HepG2 (cell line): ENCODE data around the gene ZG16. TPM values are rescaled to one million over a fixed set of nuclear protein-coding genes. Genes with fewer than 3 reads are reported as not detected.
A peak's percentile ranks its signal among the peaks of the same experiment; 100 is the strongest.

Experiments used
- ATM ChIP-seq: fragments of 450-650 bp; IDR thresholded peaks from 2 replicates; pipeline ENCODE4 v1.7.1; 2017; ENCODE audit warnings: mild to moderate bottlenecking, borderline replicate concordance
- CAMTA2 ChIP-seq: sonication (generic); formaldehyde crosslinking; IDR thresholded peaks from 2 replicates; pipeline ENCODE4 v1.4.0; 2020; ENCODE audit warnings: mild to moderate bottlenecking, missing genetic modification reagents, borderline replicate concordance
- HOXA5 ChIP-seq: sonication (generic); formaldehyde crosslinking; IDR thresholded peaks from 2 replicates; pipeline ENCODE4 v1.4.0; 2020; ENCODE audit warnings: missing genetic modification reagents
- KDM1A ChIP-seq: IDR thresholded peaks from 2 replicates; pipeline ENCODE4 v1.6.1; 2016; ENCODE audit warnings: missing compliant biosample characterization
- KIAA2018 ChIP-seq: sonication (generic); formaldehyde crosslinking; IDR thresholded peaks from 2 replicates; pipeline ENCODE4 v1.5.0; 2020; ENCODE audit warnings: mild to moderate bottlenecking, missing genetic modification reagents, borderline replicate concordance
- LCORL ChIP-seq, 2 experiments: fragments of 450-650 bp in 1 of 2; sonication (generic) in 1 of 2; formaldehyde crosslinking in 1 of 2; IDR thresholded peaks; 2 replicates each; pipeline versions ENCODE4 v1.5.0 to v1.6.1; 2017 to 2020; ENCODE audit warnings: antibody characterized with exemption in 1 of 2, missing genetic modification reagents in 1 of 2
- MAFG ChIP-seq: sonication (generic); formaldehyde crosslinking; IDR thresholded peaks from 2 replicates; pipeline ENCODE4 v1.5.1; 2020; ENCODE audit warnings: mild to moderate bottlenecking, missing genetic modification reagents
- MED1 ChIP-seq: sonication (generic); formaldehyde crosslinking; IDR thresholded peaks from 2 replicates; pipeline ENCODE4 v1.4.0; 2020; ENCODE audit warnings: missing genetic modification reagents
- MEF2D ChIP-seq: sonication (generic); formaldehyde crosslinking; IDR thresholded peaks from 2 replicates; pipeline ENCODE4 v1.5.1; 2020; ENCODE audit warnings: mild to moderate bottlenecking, missing genetic modification reagents
- MLLT10 ChIP-seq: sonication (generic); formaldehyde crosslinking; IDR thresholded peaks from 2 replicates; pipeline ENCODE4 v1.4.0; 2020; ENCODE audit warnings: missing genetic modification reagents
- ONECUT2 ChIP-seq: sonication (generic); formaldehyde crosslinking; IDR thresholded peaks from 2 replicates; pipeline ENCODE4 v1.4.0; 2020; ENCODE audit warnings: missing genetic modification reagents
- PRMT3 ChIP-seq: sonication (generic); formaldehyde crosslinking; IDR thresholded peaks from 2 replicates; pipeline ENCODE4 v1.8.1; 2022; ENCODE audit warnings: low read depth, mild to moderate bottlenecking, moderate library complexity, missing genetic modification reagents, borderline replicate concordance
- RBFOX2 ChIP-seq: fragments of 200-400 bp; formaldehyde crosslinking; IDR thresholded peaks from 2 replicates; pipeline ENCODE4 v1.6.1; 2017; ENCODE audit warnings: low read depth, mild to moderate bottlenecking, low read length
- TOPORS ChIP-seq: sonication (generic); formaldehyde crosslinking; IDR thresholded peaks from 2 replicates; pipeline ENCODE4 v1.8.0; 2023; ENCODE audit warnings: mild to moderate bottlenecking, missing genetic modification reagents
- ZBTB21 ChIP-seq: sonication (generic); formaldehyde crosslinking; IDR thresholded peaks from 2 replicates; pipeline ENCODE4 v1.4.0; 2020; ENCODE audit warnings: missing genetic modification reagents
- ZFP41 ChIP-seq: sonication (generic); formaldehyde crosslinking; IDR thresholded peaks from 2 replicates; pipeline ENCODE4 v1.4.0; 2020; ENCODE audit warnings: mild to moderate bottlenecking, missing genetic modification reagents, borderline replicate concordance
- ZNF207 ChIP-seq: fragments of 450-650 bp; IDR thresholded peaks from 2 replicates; pipeline ENCODE4 v1.6.1; 2016; ENCODE audit warnings: antibody characterized with exemption, borderline replicate concordance
- ZNF577 ChIP-seq: sonication (generic); formaldehyde crosslinking; IDR thresholded peaks from 2 replicates; pipeline ENCODE4 v1.4.0; 2020; ENCODE audit warnings: mild to moderate bottlenecking, low read depth, missing genetic modification reagents, borderline replicate concordance
- polyA plus RNA-seq, 8 experiments: library from polyadenylated mRNA; depleted of rRNA in 3 of 8; stranded (reverse) in 7 of 8; unstranded in 1 of 8; fragments of >200 nt; fragmentation: Illumina TruSeq in 4 of 8; extraction: Trizol in 4 of 8; gene quantifications; 2 replicates each; pipeline versions ENCODE4 v1.2.1 to v1.2.3, GENCODE V29; 2011 to 2016; ENCODE audit warnings: low read depth in 4 of 8, missing spikeins in 1 of 8, mixed read lengths in 1 of 8; ENCODE audit not compliant: insufficient read depth in 1 of 8
- total RNA-seq, 5 experiments: library from RNA; depleted of rRNA; stranded (reverse); fragments of >200 nt; fragmentation: Illumina TruSeq; extraction: Trizol; gene quantifications; 2 replicates each; pipeline ENCODE4 v1.2.3, GENCODE V29; 2016; ENCODE audit warnings: low read depth in 1 of 5
- TF ChIP-seq, protein P1 (sequence below): fragments of 450-650 bp; IDR thresholded peaks from 2 replicates; pipeline ENCODE4 v1.6.1; 2017
- TF ChIP-seq, protein P2 (sequence below): sonication (generic); formaldehyde crosslinking; IDR thresholded peaks from 2 replicates; pipeline ENCODE4 v1.4.0; 2020; ENCODE audit warnings: missing genetic modification reagents

Gene ZG16
- total and polyA plus RNA-seq, 2 of the 13 experiments (the other 11 are each of a cell fraction or from before 2014, with no cell fraction given) = 0.04 to 0.07 TPM

DNA sequence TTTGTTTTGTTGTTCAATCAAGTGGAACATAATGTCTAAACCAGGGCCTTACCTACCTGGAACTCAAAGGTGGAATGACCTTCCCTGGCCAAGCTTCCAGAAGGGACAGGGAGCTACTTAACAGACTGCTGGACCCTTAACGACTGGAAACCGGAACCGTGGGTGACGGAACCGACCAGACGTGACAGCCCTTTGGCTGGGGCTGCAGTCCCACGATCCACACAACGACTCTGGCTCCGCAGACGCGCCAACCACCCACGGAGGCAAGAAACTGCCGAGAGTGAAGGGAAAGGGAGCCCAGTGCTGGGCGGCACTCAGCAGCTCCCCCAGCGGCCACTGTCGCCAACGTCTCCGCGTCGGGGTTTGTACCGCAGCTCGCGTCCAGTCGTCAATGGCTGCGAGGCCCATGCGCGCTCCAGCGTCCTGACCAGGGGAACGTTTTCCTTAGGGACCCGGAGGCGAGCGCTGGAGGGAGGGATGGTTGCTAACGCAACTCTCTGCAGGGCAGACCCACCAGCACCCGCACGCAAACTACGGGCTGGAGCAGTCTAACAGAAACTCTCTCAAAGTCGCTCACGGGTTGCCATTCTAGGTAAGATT lies 6.9 kb downstream of the ZG16 start (continued):
- TF ChIP-seq, protein P1, sequence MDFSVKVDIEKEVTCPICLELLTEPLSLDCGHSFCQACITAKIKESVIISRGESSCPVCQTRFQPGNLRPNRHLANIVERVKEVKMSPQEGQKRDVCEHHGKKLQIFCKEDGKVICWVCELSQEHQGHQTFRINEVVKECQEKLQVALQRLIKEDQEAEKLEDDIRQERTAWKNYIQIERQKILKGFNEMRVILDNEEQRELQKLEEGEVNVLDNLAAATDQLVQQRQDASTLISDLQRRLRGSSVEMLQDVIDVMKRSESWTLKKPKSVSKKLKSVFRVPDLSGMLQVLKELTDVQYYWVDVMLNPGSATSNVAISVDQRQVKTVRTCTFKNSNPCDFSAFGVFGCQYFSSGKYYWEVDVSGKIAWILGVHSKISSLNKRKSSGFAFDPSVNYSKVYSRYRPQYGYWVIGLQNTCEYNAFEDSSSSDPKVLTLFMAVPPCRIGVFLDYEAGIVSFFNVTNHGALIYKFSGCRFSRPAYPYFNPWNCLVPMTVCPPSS = no peak
- TF ChIP-seq ZNF577 (CRISPR knock-in tag) (no peak), MED1 (CRISPR knock-in tag) (peak; percentile 55; the same call in 1 of the 2 replicates), CAMTA2 (CRISPR knock-in tag) (no peak), ONECUT2 (CRISPR knock-in tag) (no peak), LCORL (IDR thresholded peaks at IDR 0.05) (no peak), LCORL (CRISPR knock-in tag; IDR thresholded peaks at IDR 0.05) (no peak), ATM (no peak), RBFOX2 (peak; percentile 56), HOXA5 (CRISPR knock-in tag) (no peak), ZFP41 (CRISPR knock-in tag) (no peak), MAFG (CRISPR knock-in tag) (no peak), ZBTB21 (CRISPR knock-in tag) (no peak), PRMT3 (CRISPR knock-in tag) (no peak), MLLT10 (CRISPR knock-in tag) (no peak), MEF2D (CRISPR knock-in tag) (0 out of 2 replicates have a peak, but pooled peaks have one; percentile 28), TOPORS (0 out of 2 replicates have a peak, but pooled peaks have one; percentile 17), KIAA2018 (CRISPR knock-in tag) (no peak), KDM1A (CRISPR knock-in tag) (no peak), ZNF207 (no peak)
- TF ChIP-seq, protein P2, sequence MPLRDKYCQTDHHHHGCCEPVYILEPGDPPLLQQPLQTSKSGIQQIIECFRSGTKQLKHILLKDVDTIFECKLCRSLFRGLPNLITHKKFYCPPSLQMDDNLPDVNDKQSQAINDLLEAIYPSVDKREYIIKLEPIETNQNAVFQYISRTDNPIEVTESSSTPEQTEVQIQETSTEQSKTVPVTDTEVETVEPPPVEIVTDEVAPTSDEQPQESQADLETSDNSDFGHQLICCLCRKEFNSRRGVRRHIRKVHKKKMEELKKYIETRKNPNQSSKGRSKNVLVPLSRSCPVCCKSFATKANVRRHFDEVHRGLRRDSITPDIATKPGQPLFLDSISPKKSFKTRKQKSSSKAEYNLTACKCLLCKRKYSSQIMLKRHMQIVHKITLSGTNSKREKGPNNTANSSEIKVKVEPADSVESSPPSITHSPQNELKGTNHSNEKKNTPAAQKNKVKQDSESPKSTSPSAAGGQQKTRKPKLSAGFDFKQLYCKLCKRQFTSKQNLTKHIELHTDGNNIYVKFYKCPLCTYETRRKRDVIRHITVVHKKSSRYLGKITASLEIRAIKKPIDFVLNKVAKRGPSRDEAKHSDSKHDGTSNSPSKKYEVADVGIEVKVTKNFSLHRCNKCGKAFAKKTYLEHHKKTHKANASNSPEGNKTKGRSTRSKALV (CRISPR knock-in tag) = peak; percentile 62; the same call in 1 of the 2 replicates
